CD4-positive, alpha-beta T cell (primary cell): Measurements from ENCODE around the gene TTC27. TPM values are rescaled to one million over a fixed set of nuclear protein-coding genes. Genes with fewer than 3 reads are reported as not detected.

Experiments
- ATAC-seq: fragments of 200-7000 bp; cut with Tn5 transposase; one replicate; pipeline ENCODE4 v1.10.0; 2022; ENCODE audit warnings: mild to moderate bottlenecking; ENCODE audit not compliant: poor library complexity
- CTCF ChIA-PET: fragments of 350-600 bp; sonication (Branson Sonifier 250); formaldehyde crosslinking; loops from one replicate; lab custom pipeline; 2021; ENCODE audit warnings: antibody characterized with exemption, inconsistent platforms; lab: Charles Lee
- POLR2A ChIA-PET: fragments of 350-600 bp; sonication (Branson Sonifier 250); formaldehyde crosslinking; loops from one replicate; lab custom pipeline; 2021; ENCODE audit warnings: antibody characterized with exemption, inconsistent platforms; lab: Charles Lee
- DNase-seq, 14 experiments: peaks; one replicate each; pipeline ENCODE4 v3.0.0-alpha.2; 2013 to 2020; ENCODE audit warnings: mixed read lengths in 2 of 14
- H3K27ac ChIP-seq, 2 donors: one replicate each; pipeline versions ENCODE4 v1.5.1 to v1.7.0; 2013; ENCODE audit warnings: low read length in 2 of 2, low read depth in 1 of 2, mild to moderate bottlenecking in 1 of 2
- H3K27me3 ChIP-seq, 2 experiments: 1 replicate in 1 of 2; 2 replicates in 1 of 2; pipeline versions ENCODE4 v1.6.1 to v1.7.0; 2013; ENCODE audit warnings: low read length in 2 of 2, control low read depth in 1 of 2, mild to moderate bottlenecking in 1 of 2, moderate library complexity in 1 of 2; ENCODE audit not compliant: insufficient read depth in 2 of 2, control insufficient read depth in 1 of 2
- H3K36me3 ChIP-seq: one replicate; pipeline ENCODE4 v1.6.1; 2013; ENCODE audit warnings: low read length, control low read depth; ENCODE audit not compliant: insufficient read depth
- H3K4me1 ChIP-seq: one replicate; pipeline ENCODE4 v1.6.1; 2013; ENCODE audit warnings: low read length, control low read depth; ENCODE audit not compliant: insufficient read depth
- H3K4me3 ChIP-seq: one replicate; pipeline ENCODE4 v1.5.1; 2013; ENCODE audit warnings: mild to moderate bottlenecking, low read length, moderate library complexity
- H3K9me3 ChIP-seq, 2 experiments: 1 replicate in 1 of 2; 2 replicates in 1 of 2; pipeline versions ENCODE4 v1.6.1 to v1.7.0; 2013; ENCODE audit warnings: low read length in 2 of 2, mild to moderate bottlenecking in 2 of 2, control low read depth in 1 of 2, moderate library complexity in 1 of 2; ENCODE audit not compliant: control insufficient read depth in 1 of 2, insufficient read depth in 1 of 2
- H3K27ac Mint-ChIP-seq: one replicate; pipeline ENCODE4 v1.8.0; 2020; ENCODE audit warnings: mixed read lengths
- H3K27me3 Mint-ChIP-seq: one replicate; pipeline ENCODE4 v1.8.0; 2021; ENCODE audit warnings: mixed read lengths
- H3K36me3 Mint-ChIP-seq: one replicate; pipeline ENCODE4 v1.8.0; 2021; ENCODE audit warnings: low read depth, mixed read lengths
- H3K4me1 Mint-ChIP-seq: one replicate; pipeline ENCODE4 v1.8.0; 2021; ENCODE audit warnings: low read depth, mixed read lengths
- H3K4me3 Mint-ChIP-seq: one replicate; pipeline ENCODE4 v1.8.0; 2020; ENCODE audit warnings: mild to moderate bottlenecking, mixed read lengths
- H3K9me3 Mint-ChIP-seq: one replicate; pipeline ENCODE4 v1.8.0; 2020; ENCODE audit warnings: mixed read lengths
- CTCF ChIP-seq: fragments of 200-600 bp; IDR thresholded peaks from one replicate; pipeline ENCODE4 v1.8.0; 2022; ENCODE audit warnings: antibody characterized with exemption, mild to moderate bottlenecking
- intact Hi-C, 2 experiments: fragments of 100-400 bp; cut with DNase I in 1 of 2; cut with micrococcal nuclease in 1 of 2; formaldehyde crosslinking; loops; one replicate each; pipeline versions ENCODE4 v1.15.1 to v1.9.0; 2023 to 2025; cut with DNase I, micrococcal nuclease
- total RNA-seq, 174 experiments: library from RNA in 2 of 174; stranded (reverse) in 2 of 174; gene quantifications; one replicate each; pipeline ENCODE4 v1.2.3 and lab custom pipeline; 2021 to 2026

The TTC27 gene
- total RNA-seq, 2 experiments from 2014 or later: 11.6 to 17.6 TPM

GRCh38 chr2:32711219-32711618, 83.4 kb downstream of the TTC27 start:
- H3K36me3 ChIP-seq: peaks cover 5% of the 10 kb centered on the region
- Mint-ChIP-seq H3K36me3 (peaks cover 85% of the 10 kb centered on the region), H3K9me3 (peaks cover 3% of the 10 kb centered on the region), H3K27me3 (no peaks in the 10 kb centered on the region), H3K4me1 (peaks cover 6% of the 10 kb centered on the region), H3K4me3 (no peak overlapping the region), H3K27ac (no peak overlapping the region)
- no peak overlapping the region for H3K4me3 ChIP-seq
- CTCF ChIA-PET: no interaction called here
- DNase-seq (no peak), ATAC-seq (no peak)
- H3K27me3 ChIP-seq: no peaks in the 10 kb centered on the region
- H3K4me1 ChIP-seq: no peaks in the 10 kb centered on the region
- no peak for TF ChIP-seq CTCF
- peaks cover 0 to 5% of the 10 kb centered on the region in 2 experiments for H3K9me3 ChIP-seq
- intact Hi-C loops: no loop called here
- H3K27ac ChIP-seq: no peak overlapping the region
- POLR2A ChIA-PET: no interaction called here

- H3K4me3 Mint-ChIP-seq: no peak overlapping the region
- H3K27ac ChIP-seq: no peak overlapping the region
- ATAC-seq: no peak
- peaks cover 83% of the 10 kb centered on the region for H3K36me3 Mint-ChIP-seq
- H3K27me3 ChIP-seq: no peaks in the 10 kb centered on the region
- no peaks in the 10 kb centered on the region for H3K27me3 Mint-ChIP-seq
- intact Hi-C loops: no loop called here
- ChIA-PET CTCF (no interaction called here), POLR2A (no interaction called here)
- no peak overlapping the region for H3K4me3 ChIP-seq
- TF ChIP-seq CTCF: no peak
- DNase-seq: no peak
- H3K27ac Mint-ChIP-seq: no peak overlapping the region
- H3K4me1 Mint-ChIP-seq: peaks cover 6% of the 10 kb centered on the region
- H3K9me3 ChIP-seq: peaks cover 0 to 5% of the 10 kb centered on the region in 2 experiments
- H3K9me3 Mint-ChIP-seq: peaks cover 3% of the 10 kb centered on the region
- peaks cover 3% of the 10 kb centered on the region for H3K36me3 ChIP-seq
- H3K4me1 ChIP-seq: no peaks in the 10 kb centered on the region
These were observed 84.2 kb downstream of the TTC27 start for GRCh38 chr2:32711908-32712501.

- Histone ChIP-seq H3K27ac (no peak overlapping the region), H3K4me1 (no peaks in the 10 kb centered on the region), H3K27me3 (no peaks in the 10 kb centered on the region), H3K36me3 (no peaks in the 10 kb centered on the region), H3K9me3 (peaks cover 0 to 5% of the 10 kb centered on the region in 2 experiments), H3K4me3 (no peak overlapping the region)
- DNase-seq (no peak), ATAC-seq (no peak)
- no peak overlapping the region for H3K27ac Mint-ChIP-seq
- CTCF ChIA-PET: no interaction called here
- no peaks in the 10 kb centered on the region for H3K27me3 Mint-ChIP-seq
- POLR2A ChIA-PET: no interaction called here
- peaks cover 3% of the 10 kb centered on the region for H3K9me3 Mint-ChIP-seq
- H3K4me1 Mint-ChIP-seq: peaks cover 6% of the 10 kb centered on the region
- peaks cover 83% of the 10 kb centered on the region for H3K36me3 Mint-ChIP-seq
- intact Hi-C loops: no loop called here
- no peak for TF ChIP-seq CTCF
- H3K4me3 Mint-ChIP-seq: no peak overlapping the region
These were observed 85.0 kb downstream of the TTC27 start for GRCh38 chr2:32712870-32713269.
